Transverse colon (tissue), 4 donors: ENCODE measurements around the gene CNRIP1. TPM values are rescaled to one million over a fixed set of nuclear protein-coding genes. Genes with fewer than 3 reads are reported as not detected.

ENCODE experiments used
- DNase-seq: peaks from one replicate; pipeline ENCODE4 v3.0.0-alpha.2; 2019
- H3K27ac ChIP-seq, 4 donors: fragments of 200-600 bp; sonication (generic); 2 replicates each; pipeline ENCODE4 v1.5.1; 2016 to 2018; ENCODE audit warnings: inconsistent platforms in 4 of 4
- H3K27me3 ChIP-seq: fragments of 200-600 bp; sonication (generic); 2 replicates; pipeline ENCODE4 v1.5.1; 2017; ENCODE audit warnings: inconsistent platforms
- H3K36me3 ChIP-seq, 4 donors: fragments of 200-600 bp; sonication (generic); 2 replicates each; pipeline ENCODE4 v1.5.1; 2017 to 2019; ENCODE audit warnings: inconsistent platforms in 4 of 4
- H3K4me1 ChIP-seq, 4 donors: fragments of 200-600 bp; sonication (generic); 2 replicates each; pipeline ENCODE4 v1.5.1; 2017 to 2020; ENCODE audit warnings: inconsistent platforms in 4 of 4
- H3K4me3 ChIP-seq, 4 donors: fragments of 200-600 bp; sonication (generic); 1 replicate in 1 of 4; 2 replicates in 3 of 4; pipeline versions ENCODE4 v1.5.1 to v1.6.1; 2017 to 2019; ENCODE audit warnings: inconsistent platforms in 4 of 4
- H3K9me3 ChIP-seq, 2 donors: fragments of 200-600 bp; sonication (generic); 2 replicates each; pipeline ENCODE4 v1.5.1; 2017 to 2019; ENCODE audit warnings: inconsistent platforms in 2 of 2
- CTCF ChIP-seq, 5 experiments: fragments of 200-600 bp in 3 of 5; fragments of 450-650 bp in 2 of 5; sonication (generic) in 3 of 5; IDR thresholded peaks; 1 replicate in 2 of 5; 2 replicates in 3 of 5; pipeline ENCODE4 v1.5.1; 2016 to 2017; ENCODE audit warnings: antibody characterized with exemption in 5 of 5, inconsistent platforms in 3 of 5, mild to moderate bottlenecking in 2 of 5, moderate library complexity in 1 of 5
- EP300 ChIP-seq: sonication (generic); formaldehyde crosslinking; IDR thresholded peaks from one replicate; pipeline ENCODE4 v1.6.1; 2017; ENCODE audit warnings: antibody characterized with exemption, low read depth
- POLR2A ChIP-seq: fragments of 450-650 bp; IDR thresholded peaks from one replicate; pipeline ENCODE4 v1.6.1; 2016; ENCODE audit warnings: antibody characterized with exemption, mild to moderate bottlenecking, moderate library complexity
- POLR2AphosphoS5 ChIP-seq, 3 donors: sonication (generic); formaldehyde crosslinking; IDR thresholded peaks; one replicate each; pipeline ENCODE4 v1.6.1; 2016; ENCODE audit warnings: antibody characterized with exemption in 3 of 3
- WGBS, 2 donors: methylation state at CpG; one replicate each; pipeline ENCODE4 v1.1.5; 2018; ENCODE audit warnings: low coverage in 1 of 2; 5-methylcytosine and 5-hydroxymethylcytosine counted together
- in situ Hi-C, 4 donors: fragments of 200-750 bp; cut with MboI; loops; one replicate each; pipeline versions ENCODE4 v1.15.0 to v1.15.1; 2017; ENCODE audit warnings: low sequenced_read_pairs in 3 of 4, low pct_ligation_motif_present in 1 of 4, low pct_unique_long_range_greater_than_20kb in 1 of 4
- intact Hi-C: fragments of 100-400 bp; cut with DNase I; formaldehyde crosslinking; loops from one replicate; pipeline ENCODE4 v1.15.1; 2023; ENCODE audit warnings: low total_unique reads
- total RNA-seq, 4 donors: library from RNA; depleted of rRNA; stranded (reverse); fragments of >200 nt; gene quantifications; one replicate each; pipeline ENCODE4 v1.1.0, GENCODE V29; 2016

The CNRIP1 gene
- total RNA-seq, 4 donors from 2014 or later: 1.4 to 11.6 (median 7.6) TPM; not detected in 1

- Histone ChIP-seq H3K9me3 (no peaks in the 10 kb centered on the region), H3K4me3 (peak overlapping the region in 1 of 4 donors; percentile 28), H3K4me1 (peaks cover 0 to 5% (median 0%) of the 10 kb centered on the region in 4 donors), H3K27ac (peak overlapping the region; percentile 47 to 65 (median 60)), H3K36me3 (no peaks in the 10 kb centered on the region), H3K27me3 (no peaks in the 10 kb centered on the region)
- in situ Hi-C loops: no loop called here
- TF ChIP-seq EP300 (no peak), CTCF (IDR thresholded peaks at IDR 0.05) (no peak), POLR2A (no peak), POLR2AphosphoS5 (IDR thresholded peaks at IDR 0.05) (no peak)
- DNase-seq: peak; percentile 46
- WGBS, 2 donors: 56 to 66% methylated on average over 4 of the region's 4 CpGs
- intact Hi-C loops: no loop called here
Observed at GRCh38 chr2:68366083-68366560, 46.4 kb upstream of the CNRIP1 start.

- peaks cover 0 to 5% (median 0%) of the 10 kb centered on the region in 4 donors for H3K4me1 ChIP-seq
- WGBS, 2 donors: 69 to 80% methylated on average over 3 to 7 of the region's 7 CpGs
- H3K27me3 ChIP-seq: no peaks in the 10 kb centered on the region
- in situ Hi-C loops: no loop called here
- no peaks in the 10 kb centered on the region for H3K9me3 ChIP-seq
- peak; percentile 72 for DNase-seq
- H3K36me3 ChIP-seq: no peaks in the 10 kb centered on the region
- intact Hi-C loops: no loop called here
- peak within 1 kb of the TSS in 3 of 4 donors; percentile 7 to 28 (median 13) for H3K4me3 ChIP-seq
- H3K27ac ChIP-seq: peak within 1 kb of the TSS; percentile 47 to 65 (median 60)
- TF ChIP-seq CTCF (IDR thresholded peaks at IDR 0.05): no peak
- TF ChIP-seq POLR2AphosphoS5 (IDR thresholded peaks at IDR 0.05): peak; percentile 46 to 71 (median 53)
- peak; percentile 70 for TF ChIP-seq POLR2A
- no peak for TF ChIP-seq EP300
Observed at GRCh38 chr2:68365087-68365486, 45.3 kb upstream of the CNRIP1 start, which contains the start of gene PLEK. PLEK (plus strand) TSS chr2:68365282; CDS start chr2:68365352, 70 bp downstream.

- intact Hi-C loops: no loop called here
- Histone ChIP-seq H3K27ac (peak overlapping the region in 1 of 4 donors; percentile 59), H3K27me3 (no peaks in the 10 kb centered on the region), H3K4me1 (peaks cover 0 to 5% (median 0%) of the 10 kb centered on the region in 4 donors), H3K9me3 (no peaks in the 10 kb centered on the region), H3K4me3 (no peak overlapping the region), H3K36me3 (no peaks in the 10 kb centered on the region)
- TF ChIP-seq POLR2AphosphoS5 (IDR thresholded peaks at IDR 0.05) (no peak), CTCF (IDR thresholded peaks at IDR 0.05) (no peak), EP300 (no peak), POLR2A (no peak)
- in situ Hi-C loops: loop anchor here in 1 of 4 donors (5.0 kb wide), 1 partner anchor 79 kb away; no protein-coding TSS in a partner anchor
- WGBS, 2 donors: 87 to 92% methylated on average over 4 of the region's 4 CpGs
- DNase-seq: no peak
Observed at GRCh38 chr2:68363721-68364120, 44.0 kb upstream of the CNRIP1 start.

- WGBS, 2 donors: 79 to 86% methylated on average over 5 to 7 of the region's 7 CpGs
- no peaks in the 10 kb centered on the region for H3K4me1 ChIP-seq
- no peaks in the 10 kb centered on the region for H3K36me3 ChIP-seq
- no peak overlapping the region for H3K4me3 ChIP-seq
- in situ Hi-C loops (loop anchor here in 1 of 4 donors (5.0 kb wide), 1 partner anchor 80 kb away; no protein-coding TSS in a partner anchor), intact Hi-C loops (no loop called here)
- no peaks in the 10 kb centered on the region for H3K9me3 ChIP-seq
- no peak for TF ChIP-seq POLR2A
- TF ChIP-seq POLR2AphosphoS5 (IDR thresholded peaks at IDR 0.05): no peak
- TF ChIP-seq CTCF (IDR thresholded peaks at IDR 0.05): no peak
- no peak for TF ChIP-seq EP300
- no peak for DNase-seq
- no peak overlapping the region for H3K27ac ChIP-seq
- H3K27me3 ChIP-seq: no peaks in the 10 kb centered on the region
Observed at GRCh38 chr2:68362749-68363148, 43.0 kb upstream of the CNRIP1 start.
